ENCODE measurements around the gene USP28.

The USP28 gene

GRCh38 chr11:113839842-113840241, 35.5 kb downstream of the USP28 start:
- no peak overlapping the region for H3K27ac ChIP-seq (ENCODE audit: low read depth in 2 of 2, low read length in 2 of 2)
- no peak overlapping the region for H3K9ac ChIP-seq (ENCODE audit: low read depth in 1 of 2, low read length in 2 of 2)
- no peak overlapping the region for H3K4me3 ChIP-seq (ENCODE audit: low read length in 2 of 2)
- no peaks in the 10 kb centered on the region for H3K27me3 ChIP-seq (ENCODE audit: control insufficient read depth in 2 of 2, insufficient read depth in 2 of 2, low read length in 2 of 2)
- no peaks in the 10 kb centered on the region for H3K4me1 ChIP-seq (ENCODE audit: control insufficient read depth in 2 of 2, insufficient read depth in 2 of 2, low read length in 2 of 2)
- H3K9me3 ChIP-seq (ENCODE audit: control insufficient read depth in 2 of 2, low read length in 2 of 2) = no peaks in the 10 kb centered on the region
- peaks cover 6 to 8% of the 10 kb centered on the region in 2 donors for H3K36me3 ChIP-seq (ENCODE audit: control insufficient read depth in 2 of 2, insufficient read depth in 2 of 2, low read length in 2 of 2)

DNA sequence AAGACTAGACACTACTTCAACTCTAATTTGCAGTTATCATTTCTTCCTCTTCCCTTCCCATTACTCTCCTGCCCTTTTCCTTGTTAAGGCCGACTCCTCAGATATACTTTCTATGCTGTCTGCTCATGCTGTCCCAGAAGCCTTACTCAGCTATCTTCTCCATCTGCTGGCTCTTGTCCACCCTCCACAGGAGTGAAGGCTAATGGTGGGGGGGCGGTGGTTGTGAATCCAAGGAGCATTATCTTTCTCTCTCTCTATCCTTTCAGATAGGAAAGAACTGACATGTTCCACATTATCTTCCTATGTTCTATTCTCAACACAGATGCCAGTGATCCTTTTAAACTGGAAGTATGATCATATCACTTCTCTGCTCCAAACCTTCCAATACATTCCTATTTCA, 37.4 kb downstream of the USP28 start:
- no peaks in the 10 kb centered on the region for H3K27me3 ChIP-seq (ENCODE audit: control insufficient read depth in 2 of 2, insufficient read depth in 2 of 2, low read length in 2 of 2)
- no peak overlapping the region for H3K27ac ChIP-seq (ENCODE audit: low read depth in 2 of 2, low read length in 2 of 2)
- no peak overlapping the region for H3K9ac ChIP-seq (ENCODE audit: low read depth in 1 of 2, low read length in 2 of 2)
- H3K4me1 ChIP-seq (ENCODE audit: control insufficient read depth in 2 of 2, insufficient read depth in 2 of 2, low read length in 2 of 2) = no peaks in the 10 kb centered on the region
- no peak overlapping the region for H3K4me3 ChIP-seq (ENCODE audit: low read length in 2 of 2)
- no peaks in the 10 kb centered on the region for H3K9me3 ChIP-seq (ENCODE audit: control insufficient read depth in 2 of 2, low read length in 2 of 2)
- peaks cover 8 to 9% of the 10 kb centered on the region in 2 donors for H3K36me3 ChIP-seq (ENCODE audit: control insufficient read depth in 2 of 2, insufficient read depth in 2 of 2, low read length in 2 of 2)

- H3K27me3 ChIP-seq (ENCODE audit: control insufficient read depth in 2 of 2, insufficient read depth in 2 of 2, low read length in 2 of 2) = no peaks in the 10 kb centered on the region
- H3K9me3 ChIP-seq (ENCODE audit: control insufficient read depth in 2 of 2, low read length in 2 of 2) = no peaks in the 10 kb centered on the region
- H3K4me3 ChIP-seq (ENCODE audit: low read length in 2 of 2) = no peak overlapping the region
- H3K36me3 ChIP-seq (ENCODE audit: control insufficient read depth in 2 of 2, insufficient read depth in 2 of 2, low read length in 2 of 2) = peaks cover 8 to 9% of the 10 kb centered on the region in 2 donors
- H3K9ac ChIP-seq (ENCODE audit: low read depth in 1 of 2, low read length in 2 of 2) = no peak overlapping the region
- no peak overlapping the region for H3K27ac ChIP-seq (ENCODE audit: low read depth in 2 of 2, low read length in 2 of 2)
- no peaks in the 10 kb centered on the region for H3K4me1 ChIP-seq (ENCODE audit: control insufficient read depth in 2 of 2, insufficient read depth in 2 of 2, low read length in 2 of 2)
These were observed 40.1 kb downstream of the USP28 start for GRCh38 chr11:113835306-113835705.

DNA sequence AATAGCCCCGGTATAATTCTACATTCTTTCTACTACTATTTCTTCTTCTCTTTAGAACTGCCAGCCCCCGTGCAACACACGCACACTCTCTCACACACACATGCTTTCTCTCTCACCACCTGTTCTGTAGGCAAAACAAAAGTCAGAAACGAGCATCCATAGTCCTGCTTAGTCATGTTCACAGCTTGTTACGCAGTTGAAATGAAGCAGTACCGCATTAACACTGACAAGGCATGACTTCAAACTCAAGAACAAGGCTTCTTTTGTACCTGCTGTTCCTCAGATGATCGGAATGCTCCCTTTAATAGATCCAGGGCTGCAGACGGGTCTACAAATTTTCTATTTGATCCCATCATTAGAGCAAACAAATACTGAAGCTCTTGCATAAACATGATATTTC, 42.2 kb downstream of the USP28 start:
- Histone ChIP-seq H3K36me3 (ENCODE audit: control insufficient read depth in 2 of 2, insufficient read depth in 2 of 2, low read length in 2 of 2) (peaks cover 5 to 10% of the 10 kb centered on the region in 2 donors), H3K4me1 (ENCODE audit: control insufficient read depth in 2 of 2, insufficient read depth in 2 of 2, low read length in 2 of 2) (no peaks in the 10 kb centered on the region), H3K27ac (ENCODE audit: low read depth in 2 of 2, low read length in 2 of 2) (no peak overlapping the region), H3K9me3 (ENCODE audit: control insufficient read depth in 2 of 2, low read length in 2 of 2) (no peaks in the 10 kb centered on the region), H3K9ac (ENCODE audit: low read depth in 1 of 2, low read length in 2 of 2) (no peak overlapping the region), H3K27me3 (ENCODE audit: control insufficient read depth in 2 of 2, insufficient read depth in 2 of 2, low read length in 2 of 2) (no peaks in the 10 kb centered on the region), H3K4me3 (ENCODE audit: low read length in 2 of 2) (no peak overlapping the region)

DNA sequence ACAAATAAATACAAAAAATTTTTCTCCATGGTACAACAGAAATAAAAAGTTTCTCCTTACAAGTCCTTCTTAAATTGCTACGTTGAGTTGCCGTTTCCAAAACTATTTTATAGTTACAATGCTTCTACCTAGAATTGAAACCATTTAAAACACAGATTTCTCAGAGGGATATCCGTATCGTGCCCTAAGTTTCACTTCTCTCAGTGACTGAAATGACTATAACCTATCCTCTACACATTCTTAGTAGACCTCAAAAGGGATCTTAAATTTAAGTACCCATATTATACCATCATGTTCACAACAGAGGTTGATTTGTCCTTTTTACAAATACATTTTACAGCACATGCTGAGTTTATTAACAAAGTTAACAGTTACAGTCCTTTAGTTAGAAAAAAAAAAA, 44.1 kb downstream of the USP28 start:
- Histone ChIP-seq H3K36me3 (ENCODE audit: control insufficient read depth in 2 of 2, insufficient read depth in 2 of 2, low read length in 2 of 2) (peaks cover 8% of the 10 kb centered on the region in 2 donors), H3K9me3 (ENCODE audit: control insufficient read depth in 2 of 2, low read length in 2 of 2) (no peaks in the 10 kb centered on the region), H3K9ac (ENCODE audit: low read depth in 1 of 2, low read length in 2 of 2) (no peak overlapping the region), H3K27me3 (ENCODE audit: control insufficient read depth in 2 of 2, insufficient read depth in 2 of 2, low read length in 2 of 2) (no peaks in the 10 kb centered on the region), H3K27ac (ENCODE audit: low read depth in 2 of 2, low read length in 2 of 2) (no peak overlapping the region), H3K4me3 (ENCODE audit: low read length in 2 of 2) (no peak overlapping the region), H3K4me1 (ENCODE audit: control insufficient read depth in 2 of 2, insufficient read depth in 2 of 2, low read length in 2 of 2) (no peaks in the 10 kb centered on the region)

DNA sequence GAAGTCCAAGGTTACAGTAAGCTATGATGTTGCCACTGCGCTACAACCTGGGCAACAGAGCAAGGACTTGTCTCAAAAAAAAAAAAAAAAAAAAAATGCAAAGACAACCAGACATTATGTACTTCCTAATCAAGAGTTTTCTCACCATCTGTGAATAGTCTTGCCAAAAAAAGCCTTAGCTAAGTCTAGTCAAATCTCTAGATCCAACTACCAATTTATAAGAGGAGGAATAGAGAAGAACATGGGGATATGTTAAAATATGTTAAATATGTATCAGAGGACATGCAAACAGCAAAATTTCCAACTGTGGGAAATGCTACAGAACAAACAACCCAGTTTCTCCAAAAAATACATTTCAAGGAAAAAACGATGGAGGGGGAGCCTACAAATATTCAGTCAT, 45.6 kb downstream of the USP28 start:
- no peak overlapping the region for H3K27ac ChIP-seq (ENCODE audit: low read depth in 2 of 2, low read length in 2 of 2)
- H3K4me1 ChIP-seq (ENCODE audit: control insufficient read depth in 2 of 2, insufficient read depth in 2 of 2, low read length in 2 of 2) = no peaks in the 10 kb centered on the region
- H3K4me3 ChIP-seq (ENCODE audit: low read length in 2 of 2) = no peak overlapping the region
- no peaks in the 10 kb centered on the region for H3K9me3 ChIP-seq (ENCODE audit: control insufficient read depth in 2 of 2, low read length in 2 of 2)
- H3K9ac ChIP-seq (ENCODE audit: low read depth in 1 of 2, low read length in 2 of 2) = no peak overlapping the region
- no peaks in the 10 kb centered on the region for H3K27me3 ChIP-seq (ENCODE audit: control insufficient read depth in 2 of 2, insufficient read depth in 2 of 2, low read length in 2 of 2)
- H3K36me3 ChIP-seq (ENCODE audit: control insufficient read depth in 2 of 2, insufficient read depth in 2 of 2, low read length in 2 of 2) = peaks cover 5 to 11% of the 10 kb centered on the region in 2 donors

DNA sequence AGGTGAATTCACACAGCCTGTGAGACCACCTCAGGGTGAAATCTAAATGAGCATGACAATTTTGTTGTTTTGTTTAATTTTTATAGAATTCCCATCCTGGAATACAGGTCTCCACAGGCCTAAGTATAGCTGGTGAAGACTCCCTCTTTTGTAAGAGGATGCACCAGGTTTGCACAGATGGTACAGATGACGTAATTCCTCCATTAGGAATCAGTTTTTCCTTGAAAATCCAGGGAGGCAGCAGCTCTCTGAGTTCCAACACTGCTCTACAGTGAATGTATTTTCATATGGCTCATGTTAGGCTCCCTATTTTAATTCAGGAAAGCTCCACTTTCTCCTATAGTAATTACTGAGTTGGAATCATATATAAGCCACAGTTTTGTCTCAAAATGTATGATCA, 47.2 kb downstream of the USP28 start:
- Histone ChIP-seq H3K4me1 (ENCODE audit: control insufficient read depth in 2 of 2, insufficient read depth in 2 of 2, low read length in 2 of 2) (no peaks in the 10 kb centered on the region), H3K27me3 (ENCODE audit: control insufficient read depth in 2 of 2, insufficient read depth in 2 of 2, low read length in 2 of 2) (no peaks in the 10 kb centered on the region), H3K9me3 (ENCODE audit: control insufficient read depth in 2 of 2, low read length in 2 of 2) (no peaks in the 10 kb centered on the region), H3K36me3 (ENCODE audit: control insufficient read depth in 2 of 2, insufficient read depth in 2 of 2, low read length in 2 of 2) (peaks cover 5 to 10% of the 10 kb centered on the region in 2 donors), H3K4me3 (ENCODE audit: low read length in 2 of 2) (no peak overlapping the region), H3K9ac (ENCODE audit: low read depth in 1 of 2, low read length in 2 of 2) (no peak overlapping the region), H3K27ac (ENCODE audit: low read depth in 2 of 2, low read length in 2 of 2) (no peak overlapping the region)

- no peak overlapping the region for H3K27ac ChIP-seq (ENCODE audit: low read depth in 2 of 2, low read length in 2 of 2)
- H3K27me3 ChIP-seq (ENCODE audit: control insufficient read depth in 2 of 2, insufficient read depth in 2 of 2, low read length in 2 of 2) = no peaks in the 10 kb centered on the region
- no peak overlapping the region for H3K9ac ChIP-seq (ENCODE audit: low read depth in 1 of 2, low read length in 2 of 2)
- H3K36me3 ChIP-seq (ENCODE audit: control insufficient read depth in 2 of 2, insufficient read depth in 2 of 2, low read length in 2 of 2) = peaks cover 12 to 15% of the 10 kb centered on the region in 2 donors
- H3K9me3 ChIP-seq (ENCODE audit: control insufficient read depth in 2 of 2, low read length in 2 of 2) = no peaks in the 10 kb centered on the region
- no peak overlapping the region for H3K4me3 ChIP-seq (ENCODE audit: low read length in 2 of 2)
- no peaks in the 10 kb centered on the region for H3K4me1 ChIP-seq (ENCODE audit: control insufficient read depth in 2 of 2, insufficient read depth in 2 of 2, low read length in 2 of 2)
These were observed 47.9 kb downstream of the USP28 start for GRCh38 chr11:113827477-113827876.

DNA sequence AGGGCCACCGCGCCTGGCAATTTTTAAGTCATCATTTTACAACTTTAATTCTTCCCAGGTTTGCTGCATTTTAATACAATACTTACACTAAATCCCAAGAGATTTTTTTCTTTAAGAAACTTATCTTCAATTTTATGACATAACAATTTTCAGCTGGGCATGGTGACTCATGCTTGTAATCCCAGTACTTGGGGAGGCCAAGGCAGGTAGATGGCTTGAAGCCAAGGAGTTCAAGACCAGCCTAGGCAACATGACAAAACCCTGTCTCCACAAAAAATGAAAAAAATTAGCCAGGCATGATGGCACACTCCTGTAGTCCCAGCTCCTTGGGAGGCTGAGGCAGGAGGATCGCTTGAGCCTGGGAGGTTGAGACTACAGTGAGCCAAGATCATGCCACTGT, 56.9 kb downstream of the USP28 start:
- Histone ChIP-seq H3K27me3 (ENCODE audit: control insufficient read depth in 2 of 2, insufficient read depth in 2 of 2, low read length in 2 of 2) (no peaks in the 10 kb centered on the region), H3K9me3 (ENCODE audit: control insufficient read depth in 2 of 2, low read length in 2 of 2) (no peaks in the 10 kb centered on the region), H3K27ac (ENCODE audit: low read depth in 2 of 2, low read length in 2 of 2) (no peak overlapping the region), H3K36me3 (ENCODE audit: control insufficient read depth in 2 of 2, insufficient read depth in 2 of 2, low read length in 2 of 2) (peaks cover 24 to 26% of the 10 kb centered on the region in 2 donors), H3K4me1 (ENCODE audit: control insufficient read depth in 2 of 2, insufficient read depth in 2 of 2, low read length in 2 of 2) (no peaks in the 10 kb centered on the region), H3K4me3 (ENCODE audit: low read length in 2 of 2) (no peak overlapping the region), H3K9ac (ENCODE audit: low read depth in 1 of 2, low read length in 2 of 2) (no peak overlapping the region)

DNA sequence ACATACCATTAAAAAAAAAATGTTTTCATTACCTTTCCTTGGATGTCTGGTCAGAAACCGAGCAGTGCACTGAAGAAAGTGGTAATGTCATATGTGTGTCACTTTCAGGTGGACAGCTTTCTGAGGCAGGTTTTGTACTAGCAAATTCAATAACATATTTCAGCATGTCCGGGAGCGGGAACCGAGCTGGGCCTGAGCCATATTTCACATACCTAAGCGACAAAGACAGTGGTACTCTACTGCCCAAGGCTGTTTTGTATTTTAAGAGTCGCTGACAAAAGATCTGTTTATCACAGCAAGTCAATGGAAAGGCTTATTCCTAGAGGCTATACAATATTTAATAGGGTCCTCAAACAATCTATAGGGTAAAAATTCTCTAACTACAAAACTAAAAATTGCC, 57.7 kb downstream of the USP28 start:
- Histone ChIP-seq H3K36me3 (ENCODE audit: control insufficient read depth in 2 of 2, insufficient read depth in 2 of 2, low read length in 2 of 2) (peaks cover 18 to 20% of the 10 kb centered on the region in 2 donors), H3K9me3 (ENCODE audit: control insufficient read depth in 2 of 2, low read length in 2 of 2) (no peaks in the 10 kb centered on the region), H3K9ac (ENCODE audit: low read depth in 1 of 2, low read length in 2 of 2) (no peak overlapping the region), H3K27me3 (ENCODE audit: control insufficient read depth in 2 of 2, insufficient read depth in 2 of 2, low read length in 2 of 2) (no peaks in the 10 kb centered on the region), H3K27ac (ENCODE audit: low read depth in 2 of 2, low read length in 2 of 2) (no peak overlapping the region), H3K4me1 (ENCODE audit: control insufficient read depth in 2 of 2, insufficient read depth in 2 of 2, low read length in 2 of 2) (no peaks in the 10 kb centered on the region), H3K4me3 (ENCODE audit: low read length in 2 of 2) (no peak overlapping the region)

- Histone ChIP-seq H3K9ac (ENCODE audit: low read depth in 1 of 2, low read length in 2 of 2) (no peak overlapping the region), H3K27ac (ENCODE audit: low read depth in 2 of 2, low read length in 2 of 2) (no peak overlapping the region), H3K4me1 (ENCODE audit: control insufficient read depth in 2 of 2, insufficient read depth in 2 of 2, low read length in 2 of 2) (no peaks in the 10 kb centered on the region), H3K36me3 (ENCODE audit: control insufficient read depth in 2 of 2, insufficient read depth in 2 of 2, low read length in 2 of 2) (peaks cover 19% of the 10 kb centered on the region in 2 donors), H3K4me3 (ENCODE audit: low read length in 2 of 2) (no peak overlapping the region), H3K27me3 (ENCODE audit: control insufficient read depth in 2 of 2, insufficient read depth in 2 of 2, low read length in 2 of 2) (no peaks in the 10 kb centered on the region), H3K9me3 (ENCODE audit: control insufficient read depth in 2 of 2, low read length in 2 of 2) (no peaks in the 10 kb centered on the region)
These were observed 58.2 kb downstream of the USP28 start for GRCh38 chr11:113817162-113817561.
